ENCODE data around the gene KRTAP19-1.

- TF ChIP-seq TAF1 (IDR thresholded peaks at IDR 0.05; ENCODE audit: low read depth, low read length) (no peak), POLR2AphosphoS5 (IDR thresholded peaks at IDR 0.05; ENCODE audit: low read depth, low read length) (no peak), CTCF (IDR thresholded peaks at IDR 0.05; ENCODE audit: control extremely low read depth in 1 of 3, insufficient read depth in 1 of 3, low read depth in 1 of 3, low read length in 3 of 3) (no peak), MAX (IDR thresholded peaks at IDR 0.05) (no peak)
Observed at GRCh38 chr21:30486180-30486579, 6.0 kb upstream of the KRTAP19-1 start.
